Smooth muscle cell (in vitro differentiated cells): ENCODE data around the gene RAN. TPM values are rescaled to one million over a fixed set of nuclear protein-coding genes. Genes with fewer than 3 reads are reported as not detected.

Experiments used
- DNase-seq: peaks from one replicate; lab custom pipeline; 2025; ENCODE audit not compliant: unreplicated experiment; lab: John Stamatoyannopoulos, UW
- H2AFZ ChIP-seq: fragments of 200-600 bp; sonication (generic); 2 replicates; pipeline ENCODE4 v1.6.0; 2016; ENCODE audit warnings: antibody characterized with exemption, low read depth, mild to moderate bottlenecking
- H3F3A ChIP-seq: fragments of 200-600 bp; sonication (generic); 2 replicates; pipeline ENCODE4 v1.6.0; 2017; ENCODE audit warnings: antibody characterized with exemption, low read depth
- H3K27ac ChIP-seq: fragments of 200-600 bp; sonication (generic); 2 replicates; pipeline ENCODE4 v1.5.1; 2016; ENCODE audit warnings: low read depth, mild to moderate bottlenecking
- H3K27me3 ChIP-seq: fragments of 200-600 bp; sonication (generic); 2 replicates; pipeline ENCODE4 v1.6.1; 2016; ENCODE audit warnings: low read depth, mild to moderate bottlenecking
- H3K36me3 ChIP-seq: fragments of 200-600 bp; sonication (generic); 2 replicates; pipeline ENCODE4 v1.5.1; 2016; ENCODE audit warnings: low read depth
- H3K4me1 ChIP-seq: fragments of 200-600 bp; sonication (generic); 2 replicates; pipeline ENCODE4 v1.5.1; 2016; ENCODE audit warnings: low read depth
- H3K4me2 ChIP-seq: fragments of 200-600 bp; sonication (generic); 2 replicates; pipeline ENCODE4 v1.6.0; 2016; ENCODE audit warnings: mild to moderate bottlenecking
- H3K4me3 ChIP-seq: fragments of 200-600 bp; sonication (generic); 2 replicates; pipeline ENCODE4 v1.5.1; 2016; ENCODE audit warnings: mild to moderate bottlenecking
- H3K79me2 ChIP-seq: fragments of 200-600 bp; sonication (generic); 2 replicates; pipeline ENCODE4 v1.6.0; 2016; ENCODE audit warnings: low read depth, mild to moderate bottlenecking
- H3K9ac ChIP-seq: fragments of 200-600 bp; sonication (generic); 2 replicates; pipeline ENCODE4 v1.6.0; 2016; ENCODE audit warnings: low read depth
- H3K9me3 ChIP-seq: fragments of 200-600 bp; sonication (generic); replicated peaks from 2 replicates; pipeline ENCODE4 v1.5.1; 2016; ENCODE audit warnings: low read depth
- H4K20me1 ChIP-seq: fragments of 200-600 bp; sonication (generic); 2 replicates; pipeline ENCODE4 v1.6.0; 2016; ENCODE audit warnings: low read depth
- WGBS: methylation state at CpG from one replicate; pipeline ENCODE4 v1.1.7; 2016; ENCODE audit warnings: low lambda C conversion rate; 5-methylcytosine and 5-hydroxymethylcytosine counted together
- polyA plus RNA-seq: library from polyadenylated mRNA; unstranded; fragments of >200 nt; fragmentation: Nextera tagmentation; extraction: Ambion mirVana; gene quantifications from 2 replicates; pipeline ENCODE4 v1.2.1, GENCODE V29; 2016
- total RNA-seq: library from RNA; depleted of rRNA; stranded (reverse); fragments of >200 nt; gene quantifications from 2 replicates; pipeline ENCODE4 v1.2.3, GENCODE V29; 2014
- TF ChIP-seq, protein P1 (sequence below): fragments of 200-600 bp; sonication (generic); IDR thresholded peaks from 2 replicates; pipeline ENCODE4 v1.5.1; 2017; ENCODE audit warnings: borderline replicate concordance, mild to moderate bottlenecking, antibody characterized with exemption; ENCODE audit not compliant: insufficient read depth, poor library complexity, severe bottlenecking

The RAN gene
- total and polyA plus RNA-seq, 2 experiments from 2014 or later = 367 to 595 TPM

DNA sequence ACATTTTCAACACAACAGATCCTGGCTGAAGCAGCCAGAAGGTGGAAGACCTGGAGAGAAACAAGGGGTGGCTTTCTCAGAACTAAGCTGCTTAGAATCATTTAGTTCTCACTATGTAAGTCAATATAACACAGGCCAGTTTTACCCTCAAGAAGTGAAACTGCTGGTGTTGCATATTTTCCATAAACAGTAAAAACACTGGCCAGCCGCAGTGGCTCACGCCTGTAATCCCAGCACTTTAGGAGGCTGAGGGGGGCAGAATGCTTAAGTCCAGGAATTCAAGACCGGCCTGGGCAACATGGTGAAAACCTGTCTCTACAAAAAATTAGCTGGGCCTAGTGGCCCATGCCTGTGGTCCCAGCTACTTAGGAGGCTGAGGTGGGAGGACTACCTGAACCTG, 44.4 kb upstream of the RAN start:
- peaks cover 89% of the 10 kb centered on the region for H4K20me1 ChIP-seq
- no peak overlapping the region for H3K4me3 ChIP-seq
- H3K4me1 ChIP-seq = no peaks in the 10 kb centered on the region
- H2AFZ ChIP-seq = no peak overlapping the region
- H3K27ac ChIP-seq = peak overlapping the region; percentile 38
- no peaks in the 10 kb centered on the region for H3K36me3 ChIP-seq
- peaks cover 29% of the 10 kb centered on the region for H3K79me2 ChIP-seq
- WGBS = 7% methylated on average over 3 of the region's 3 CpGs
- no peak overlapping the region for H3K9ac ChIP-seq
- no peaks in the 10 kb centered on the region for H3K9me3 ChIP-seq
- TF ChIP-seq, protein P1, sequence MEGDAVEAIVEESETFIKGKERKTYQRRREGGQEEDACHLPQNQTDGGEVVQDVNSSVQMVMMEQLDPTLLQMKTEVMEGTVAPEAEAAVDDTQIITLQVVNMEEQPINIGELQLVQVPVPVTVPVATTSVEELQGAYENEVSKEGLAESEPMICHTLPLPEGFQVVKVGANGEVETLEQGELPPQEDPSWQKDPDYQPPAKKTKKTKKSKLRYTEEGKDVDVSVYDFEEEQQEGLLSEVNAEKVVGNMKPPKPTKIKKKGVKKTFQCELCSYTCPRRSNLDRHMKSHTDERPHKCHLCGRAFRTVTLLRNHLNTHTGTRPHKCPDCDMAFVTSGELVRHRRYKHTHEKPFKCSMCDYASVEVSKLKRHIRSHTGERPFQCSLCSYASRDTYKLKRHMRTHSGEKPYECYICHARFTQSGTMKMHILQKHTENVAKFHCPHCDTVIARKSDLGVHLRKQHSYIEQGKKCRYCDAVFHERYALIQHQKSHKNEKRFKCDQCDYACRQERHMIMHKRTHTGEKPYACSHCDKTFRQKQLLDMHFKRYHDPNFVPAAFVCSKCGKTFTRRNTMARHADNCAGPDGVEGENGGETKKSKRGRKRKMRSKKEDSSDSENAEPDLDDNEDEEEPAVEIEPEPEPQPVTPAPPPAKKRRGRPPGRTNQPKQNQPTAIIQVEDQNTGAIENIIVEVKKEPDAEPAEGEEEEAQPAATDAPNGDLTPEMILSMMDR = no peak
- H3K27me3 ChIP-seq = no peaks in the 10 kb centered on the region
- H3K4me2 ChIP-seq = peak overlapping the region; percentile 50
- no peaks in the 10 kb centered on the region for H3F3A ChIP-seq
- no peak for DNase-seq

DNA sequence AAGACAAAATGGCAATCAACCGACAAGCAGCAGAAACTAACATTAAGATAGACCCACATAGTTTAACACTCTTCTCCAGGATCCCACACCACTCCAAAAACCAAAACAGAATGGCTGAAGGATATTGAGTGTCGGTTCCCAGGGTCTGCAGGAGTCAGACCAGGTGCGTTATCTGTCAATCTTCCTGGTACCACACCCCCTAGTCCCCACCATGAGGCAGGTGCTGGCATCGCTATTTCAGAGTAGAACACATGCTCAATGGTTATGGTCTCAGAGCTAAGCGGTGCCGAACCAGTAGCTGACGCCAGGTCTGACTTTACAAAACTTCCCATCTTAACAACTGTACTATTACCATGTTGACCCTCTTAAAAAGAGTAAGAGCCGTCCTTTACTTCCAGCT, 43.0 kb upstream of the RAN start:
- Histone ChIP-seq H4K20me1 (peaks cover 97% of the 10 kb centered on the region), H3K27me3 (no peaks in the 10 kb centered on the region), H3F3A (no peaks in the 10 kb centered on the region), H3K9ac (no peak overlapping the region), H3K27ac (no peak overlapping the region), H3K36me3 (no peaks in the 10 kb centered on the region), H3K4me3 (no peak overlapping the region), H3K4me1 (peaks cover 4% of the 10 kb centered on the region), H3K9me3 (no peaks in the 10 kb centered on the region), H2AFZ (no peak overlapping the region), H3K4me2 (no peak overlapping the region), H3K79me2 (peaks cover 41% of the 10 kb centered on the region)
- TF ChIP-seq, protein P1 = no peak
- no peak for DNase-seq
- 90% methylated on average over 8 of the region's 8 CpGs for WGBS

DNA sequence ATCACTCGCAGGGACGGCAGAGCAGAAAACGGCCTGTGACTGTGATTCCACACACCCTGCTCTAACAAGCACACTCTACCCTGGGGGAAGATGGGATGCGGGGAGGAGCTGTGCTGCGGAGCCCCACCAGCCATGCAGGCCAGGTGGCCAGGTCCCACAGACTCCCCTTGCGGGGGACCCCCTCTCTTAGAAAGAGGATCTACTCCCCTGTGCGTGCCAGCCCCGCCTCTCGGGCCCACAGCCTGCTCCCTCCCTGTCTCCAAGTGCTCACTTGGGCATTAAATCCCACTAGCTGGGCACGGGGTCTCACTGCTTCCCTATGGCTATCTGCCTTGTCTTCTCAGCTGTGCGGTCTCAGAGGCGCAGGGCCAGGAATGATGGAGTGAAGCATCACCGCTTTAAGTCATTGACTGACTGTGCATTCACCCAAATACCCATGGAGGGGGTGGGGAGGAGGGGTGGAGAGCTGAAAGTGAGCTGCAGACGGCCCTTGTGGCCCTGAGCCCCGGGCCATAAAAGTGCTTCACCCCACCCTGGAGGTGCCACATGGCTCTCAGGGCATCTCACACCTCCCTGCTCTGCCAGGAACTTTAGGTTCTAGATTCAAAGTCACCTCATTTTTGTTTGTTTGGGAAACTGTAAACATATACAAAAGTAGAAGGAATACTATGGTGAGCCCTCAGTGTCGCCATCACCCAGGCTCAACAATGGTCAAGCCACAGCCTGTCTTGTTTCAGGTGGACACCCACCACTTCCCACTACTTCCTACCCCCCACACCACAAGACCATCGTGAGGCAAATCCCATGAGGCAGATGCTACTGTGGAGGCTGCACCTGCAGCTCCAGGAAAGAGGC, 42.2 kb upstream of the RAN start:
- no peak overlapping the region for H3K4me2 ChIP-seq
- H3K79me2 ChIP-seq = peaks cover 48% of the 10 kb centered on the region
- no peak overlapping the region for H2AFZ ChIP-seq

More for the DNA sequence above, 42.2 kb upstream of the RAN start:
- H4K20me1 ChIP-seq = peaks cover 96% of the 10 kb centered on the region
- WGBS = 88% methylated on average over 17 of the region's 17 CpGs
- no peak overlapping the region for H3K4me3 ChIP-seq
- peaks cover 4% of the 10 kb centered on the region for H3K4me1 ChIP-seq
- DNase-seq = no peak
- H3K9me3 ChIP-seq = no peaks in the 10 kb centered on the region
- H3K36me3 ChIP-seq = no peaks in the 10 kb centered on the region
- TF ChIP-seq, protein P1 = no peak
- no peak overlapping the region for H3K27ac ChIP-seq
- no peaks in the 10 kb centered on the region for H3F3A ChIP-seq
- no peak overlapping the region for H3K9ac ChIP-seq
- H3K27me3 ChIP-seq = no peaks in the 10 kb centered on the region
